HG03565 (cell line): ENCODE measurements around the gene RNF217.
"Not testable (repeated sequence)": the region's sequence is repeated elsewhere in the genome, so short reads cannot be mapped to it uniquely, and the experiment has no call there.

Experiments
- ATAC-seq: cut with Tn5 transposase; IDR thresholded peaks from one replicate; pipeline ENCODE4 v1.9.1; 2021; ENCODE audit warnings: mild to moderate bottlenecking, moderate library complexity; ENCODE audit not compliant: unreplicated experiment

Gene RNF217

GRCh38 chr6:125050663-125051318, 88.6 kb downstream of the RNF217 start:
- ATAC-seq = no peak

DNA sequence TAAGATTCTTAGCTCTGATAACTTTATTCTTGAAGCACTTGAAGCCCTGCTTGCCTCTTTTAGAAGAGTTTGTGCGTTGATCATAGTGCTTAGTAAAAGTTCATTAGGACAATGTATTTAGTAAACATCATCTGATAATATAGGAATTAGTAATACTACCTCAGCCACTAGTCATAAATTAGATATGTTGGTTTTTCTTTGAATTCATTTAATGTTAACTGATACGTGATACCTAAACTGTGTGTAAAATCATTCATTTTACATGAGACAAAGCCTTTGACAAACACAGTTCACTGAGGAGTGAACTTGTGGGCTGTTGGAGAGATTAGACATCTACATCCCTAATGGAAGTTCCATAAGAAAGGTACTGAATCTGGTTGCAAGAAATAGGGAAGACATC, 91.6 kb downstream of the RNF217 start:
- no peak for ATAC-seq

- ATAC-seq = no peak
These were observed 92.1 kb downstream of the RNF217 start for GRCh38 chr6:125054331-125054730.

DNA sequence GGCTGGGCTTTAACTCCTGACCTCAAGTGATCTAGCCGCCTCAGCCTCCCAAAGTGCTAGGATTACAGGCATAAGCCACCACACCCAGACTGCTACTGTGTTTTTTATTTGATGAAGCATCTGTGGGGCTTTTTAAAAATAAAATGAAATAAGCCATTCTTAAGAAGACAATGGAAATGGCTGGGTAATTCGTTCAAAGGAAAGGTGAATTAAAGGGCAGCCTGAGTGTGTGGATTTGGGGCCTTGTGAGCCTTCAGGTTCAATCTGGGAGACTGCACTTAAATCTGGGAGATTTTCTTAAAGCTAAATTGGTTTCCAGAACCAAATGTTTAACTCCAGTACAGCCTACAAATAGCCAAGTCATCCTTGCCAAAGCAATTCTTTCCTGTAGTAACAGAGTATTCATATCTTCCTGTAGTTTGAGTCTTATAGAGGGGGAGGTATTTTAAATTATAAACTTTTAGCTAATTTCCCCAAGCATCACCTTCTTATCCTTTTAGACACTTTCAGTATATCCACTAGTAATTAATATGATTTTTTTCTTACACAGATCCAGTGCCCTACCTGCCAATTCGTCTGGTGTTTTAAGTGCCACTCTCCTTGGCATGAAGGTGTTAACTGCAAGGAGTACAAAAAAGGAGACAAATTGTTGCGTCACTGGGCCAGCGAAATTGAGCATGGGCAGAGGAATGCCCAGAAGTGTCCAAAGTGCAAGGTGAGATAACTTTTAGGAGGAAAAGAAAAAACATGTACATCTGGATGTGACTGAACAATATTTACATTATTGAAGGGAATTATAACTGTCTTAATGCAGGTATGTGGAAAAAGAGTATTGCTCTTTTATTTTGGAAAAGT, 95.4 kb downstream of the RNF217 start:
- no peak for ATAC-seq

- ATAC-seq = no peak
These were observed 96.3 kb downstream of the RNF217 start for GRCh38 chr6:125058546-125058945.

GRCh38 chr6:125063307-125063706, 101.1 kb downstream of the RNF217 start:
- no peak for ATAC-seq

DNA sequence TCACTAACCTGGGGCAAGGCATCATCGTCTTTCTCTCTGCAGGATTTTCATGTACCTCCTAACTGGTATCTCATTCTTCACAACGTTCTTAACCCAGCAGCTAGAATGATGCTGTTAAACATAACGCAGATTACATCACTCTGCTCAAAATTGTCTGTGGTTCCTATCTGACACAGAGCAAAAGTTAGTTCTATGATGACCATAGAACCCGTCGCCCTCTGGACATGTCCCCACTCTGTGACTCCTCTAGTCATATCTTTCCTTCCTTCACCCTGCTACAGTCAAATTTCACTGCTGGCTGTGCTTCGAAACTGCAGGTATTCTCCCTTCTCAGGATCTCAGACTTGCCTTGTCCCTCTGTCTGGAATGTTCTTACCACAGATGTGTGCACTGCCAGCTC, 103.9 kb downstream of the RNF217 start:
- ATAC-seq = no peak

DNA sequence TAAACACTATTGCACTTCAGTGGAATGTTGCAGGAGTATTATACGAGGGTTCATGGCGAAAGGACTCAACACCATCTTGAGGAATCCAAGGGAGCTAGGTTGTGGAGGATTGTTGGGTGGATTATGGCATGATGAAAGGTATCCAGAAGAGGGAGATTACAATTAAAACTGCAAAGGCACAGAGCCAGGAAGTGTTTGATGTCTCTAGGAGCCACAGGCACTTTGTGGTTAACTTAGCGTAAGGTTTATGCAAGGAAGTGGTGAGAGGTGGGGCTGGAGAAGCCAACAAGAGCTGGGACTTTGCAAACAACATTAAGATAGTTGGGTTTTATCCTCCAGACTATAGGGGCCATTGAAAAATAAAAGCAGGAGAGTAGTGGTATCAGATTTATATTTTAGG, 104.7 kb downstream of the RNF217 start:
- ATAC-seq = no peak

DNA sequence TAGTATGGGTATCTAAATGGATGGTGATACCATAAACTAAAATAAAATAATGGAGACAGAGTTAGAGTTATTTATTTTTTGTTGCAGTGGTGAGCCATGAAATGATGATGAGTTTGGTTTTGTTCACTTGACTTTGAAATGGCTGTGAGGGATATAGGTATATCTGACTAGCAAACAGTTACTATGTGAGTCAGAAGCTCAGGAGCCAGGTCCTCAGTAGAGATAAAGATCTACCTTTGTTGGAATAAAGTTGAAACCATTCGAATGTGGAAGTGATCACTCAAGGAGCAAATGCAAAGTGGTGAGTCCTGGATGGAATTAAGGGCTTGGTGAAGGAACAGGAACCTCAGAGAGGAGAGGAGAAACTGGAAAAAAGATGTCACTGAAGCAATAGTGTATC, 105.3 kb downstream of the RNF217 start:
- ATAC-seq = no peak

DNA sequence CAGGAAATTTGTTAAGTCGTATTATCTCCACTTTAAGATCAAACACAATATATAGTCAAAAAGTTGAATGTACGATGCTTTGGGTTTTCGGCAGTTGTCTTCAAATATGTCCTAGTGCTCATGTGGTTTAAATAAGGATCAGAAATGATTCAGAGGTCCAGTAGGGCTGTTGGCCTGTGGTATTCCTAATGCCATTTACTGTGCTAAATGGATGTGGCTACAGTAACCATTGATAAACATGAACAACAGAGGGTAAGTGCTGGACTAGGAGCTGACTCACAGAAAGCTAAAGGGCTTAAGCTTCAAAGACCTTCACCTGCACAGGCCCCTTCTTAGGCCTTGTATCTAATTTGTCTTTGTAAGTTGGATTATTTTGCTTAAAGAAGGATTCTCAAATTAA, 110.8 kb downstream of the RNF217 start:
- no peak for ATAC-seq

- ATAC-seq = no peak
These were observed 111.9 kb downstream of the RNF217 start for GRCh38 chr6:125074120-125074519.

- ATAC-seq = not testable (repeated sequence)
These were observed 112.8 kb downstream of the RNF217 start for GRCh38 chr6:125075073-125075472.

DNA sequence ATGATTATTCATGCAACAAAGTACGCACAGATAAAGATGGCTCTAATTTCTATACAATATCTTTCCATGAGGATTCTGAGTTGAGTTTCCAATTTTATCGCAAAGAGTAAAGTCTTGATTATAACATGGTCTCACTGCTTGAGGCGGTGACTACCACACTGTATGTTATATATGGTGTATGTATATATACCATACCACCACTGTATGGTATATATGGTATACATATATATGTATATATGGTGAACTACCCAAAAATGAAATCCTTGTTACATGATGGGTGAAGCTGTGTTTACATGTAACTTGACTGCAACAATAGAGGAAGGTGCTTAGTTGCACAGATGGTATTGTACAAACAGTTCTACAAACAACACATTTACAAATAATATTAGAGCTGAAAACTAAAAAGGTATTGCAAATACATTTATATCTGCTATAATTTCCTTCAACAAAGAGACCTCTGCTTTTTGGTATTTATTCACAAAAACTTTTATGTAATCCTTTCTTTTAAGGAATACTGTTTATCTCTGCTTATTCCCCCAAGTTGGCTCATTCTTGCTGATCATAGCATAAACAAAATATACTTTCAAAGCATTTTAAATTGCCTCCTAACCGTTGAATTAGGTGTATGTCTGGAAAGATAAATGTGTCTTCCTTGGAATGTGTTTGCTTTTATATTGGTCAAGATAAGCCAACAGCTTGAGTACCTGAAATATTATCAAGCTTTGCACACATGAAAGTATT, 113.7 kb downstream of the RNF217 start:
- no peak for ATAC-seq

DNA sequence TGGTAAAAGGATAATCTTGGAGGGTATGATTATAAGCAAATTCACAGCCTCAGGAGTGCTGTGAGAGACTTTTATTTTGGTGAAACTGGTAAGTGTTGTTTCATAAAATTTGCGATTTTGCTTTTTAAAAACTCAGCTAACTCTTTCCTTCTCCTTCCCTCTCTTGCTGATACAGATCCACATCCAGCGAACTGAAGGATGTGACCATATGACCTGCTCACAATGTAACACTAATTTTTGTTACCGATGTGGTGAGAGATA, 114.2 kb downstream of the RNF217 start:
- ATAC-seq = no peak

DNA sequence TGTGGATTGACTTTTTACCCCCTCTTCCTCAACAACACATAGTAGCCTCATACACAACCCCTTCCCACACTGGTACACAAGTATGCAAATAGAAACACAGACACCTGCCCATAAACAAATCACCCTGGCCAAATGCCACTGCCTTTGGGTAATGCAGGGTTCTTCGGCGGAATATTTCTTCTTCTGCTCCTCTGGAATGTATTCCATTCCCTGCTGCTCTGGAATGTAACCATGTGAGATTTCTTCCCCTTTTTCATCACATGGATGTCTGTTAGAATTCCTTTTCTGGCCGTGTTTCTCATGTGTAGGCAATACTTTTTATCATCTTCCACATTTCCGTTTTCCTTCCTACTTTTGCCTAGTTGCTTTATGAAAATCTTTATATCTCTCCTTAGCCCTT, 115.2 kb downstream of the RNF217 start:
- ATAC-seq = no peak

- ATAC-seq = no peak
These were observed 116.5 kb downstream of the RNF217 start for GRCh38 chr6:125078602-125079321.

- no peak for ATAC-seq
These were observed 120.9 kb downstream of the RNF217 start for GRCh38 chr6:125082908-125083683.

GRCh38 chr6:125083684-125083990, 121.4 kb downstream of the RNF217 start:
- ATAC-seq = no peak

DNA sequence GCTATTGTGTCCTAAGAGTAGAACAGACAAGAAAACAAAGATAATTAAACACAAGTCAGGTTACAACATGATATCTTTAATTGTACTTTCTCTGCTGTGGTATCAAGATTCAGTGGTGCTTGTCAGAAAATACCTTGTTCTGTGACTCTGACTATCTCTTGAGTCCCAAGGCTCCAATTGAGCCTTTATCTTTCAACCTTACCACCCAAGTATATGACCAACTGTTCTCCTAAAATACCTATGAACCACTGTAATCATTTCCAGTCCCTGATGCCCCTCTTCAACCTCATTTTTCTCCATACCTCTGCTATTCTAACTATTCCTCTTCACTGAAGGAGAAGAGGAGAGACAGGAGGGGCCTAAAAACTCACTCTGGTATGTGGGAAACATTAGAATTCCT, 124.5 kb downstream of the RNF217 start:
- no peak for ATAC-seq

GRCh38 chr6:125088963-125089362, 126.7 kb downstream of the RNF217 start:
- ATAC-seq = no peak

DNA sequence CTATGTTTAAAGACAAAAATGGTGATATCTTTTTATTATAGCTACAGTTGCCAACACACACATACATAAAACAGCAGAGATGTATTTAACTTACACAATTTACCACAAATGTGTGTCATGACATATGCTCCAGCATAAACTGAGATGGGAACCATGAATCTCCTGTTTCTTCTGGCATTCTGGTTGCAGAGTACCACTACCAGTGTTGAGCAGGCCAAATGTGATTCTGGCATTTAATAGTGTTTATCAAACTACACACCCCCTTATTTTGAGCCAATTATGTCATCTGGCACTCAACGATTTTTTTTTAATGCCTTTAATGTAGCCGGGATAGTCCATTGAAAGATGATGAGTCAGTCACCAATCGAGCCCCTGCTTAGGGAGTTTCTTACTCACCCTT, 132.3 kb downstream of the RNF217 start:
- ATAC-seq = no peak
